K562 (cell line): ENCODE data around the gene STUB1. TPM values are rescaled to one million over a fixed set of nuclear protein-coding genes. Genes with fewer than 3 reads are reported as not detected.

Experiments used
- ARID4B ChIP-seq: sonication (generic); formaldehyde crosslinking; IDR thresholded peaks from 2 replicates; pipeline ENCODE4 v1.8.0; 2022; ENCODE audit warnings: mild to moderate bottlenecking, missing genetic modification reagents
- CC2D1A ChIP-seq: fragments of 450-650 bp; IDR thresholded peaks from 2 replicates; pipeline ENCODE4 v1.6.1; 2017; ENCODE audit warnings: mild to moderate bottlenecking
- CCAR2 ChIP-seq: fragments of 200-400 bp; formaldehyde crosslinking; IDR thresholded peaks from 2 replicates; pipeline ENCODE4 v1.6.1; 2017; ENCODE audit warnings: mild to moderate bottlenecking, low read depth, low read length
- GATA2 ChIP-seq: sonication (generic); formaldehyde crosslinking; IDR thresholded peaks from 2 replicates; pipeline ENCODE4 v1.4.0; 2020; ENCODE audit warnings: mild to moderate bottlenecking, missing genetic modification reagents
- GMEB1 ChIP-seq: fragments of 250-450 bp; sonication (Bioruptor Pico); IDR thresholded peaks from 2 replicates; pipeline ENCODE4 v1.4.0; 2020; ENCODE audit warnings: mild to moderate bottlenecking
- MECOM ChIP-seq: fragments of 250-450 bp; sonication (Bioruptor Pico); IDR thresholded peaks from 2 replicates; pipeline ENCODE4 v1.8.0; 2022; ENCODE audit warnings: inconsistent platforms
- NFYB ChIP-seq: IDR thresholded peaks from 2 replicates; pipeline ENCODE4 v1.6.1; 2011; ENCODE audit warnings: mild to moderate bottlenecking, moderate library complexity; ENCODE audit not compliant: insufficient read length; ENCODE audit errors: extremely low read depth
- NR1H2 ChIP-seq: sonication (generic); formaldehyde crosslinking; IDR thresholded peaks from 2 replicates; pipeline ENCODE4 v1.4.0; 2020; ENCODE audit warnings: mild to moderate bottlenecking, missing genetic modification reagents
- PCBP2 ChIP-seq: fragments of 200-400 bp; formaldehyde crosslinking; IDR thresholded peaks from 2 replicates; pipeline ENCODE4 v1.6.1; 2018; ENCODE audit warnings: low read length, low read depth, mild to moderate bottlenecking, moderate library complexity; ENCODE audit not compliant: poor library complexity, severe bottlenecking
- POLR2B ChIP-seq: fragments of 450-650 bp; IDR thresholded peaks from 2 replicates; pipeline ENCODE4 v1.6.1; 2018; ENCODE audit warnings: low read depth; ENCODE audit not compliant: partially characterized antibody
- SIX5 ChIP-seq, 2 experiments: IDR thresholded peaks; 2 replicates each; pipeline ENCODE4 v1.6.1; 2011; ENCODE audit warnings: low read length in 2 of 2, borderline replicate concordance in 1 of 2, low read depth in 1 of 2, mild to moderate bottlenecking in 1 of 2, moderate library complexity in 1 of 2; ENCODE audit not compliant: insufficient read depth in 1 of 2
- SMC3 ChIP-seq: conservative IDR thresholded peaks from 2 replicates; pipeline ENCODE4 v1.6.1; 2011; ENCODE audit warnings: low read depth, low read length, improper control_type of control experiment; ENCODE audit not compliant: insufficient read depth
- SOX6 ChIP-seq: fragments of 450-650 bp; IDR thresholded peaks from 2 replicates; pipeline ENCODE4 v1.6.1; 2014; ENCODE audit warnings: mild to moderate bottlenecking
- ZNF263 ChIP-seq: sonication (generic); formaldehyde crosslinking; IDR thresholded peaks from 2 replicates; pipeline ENCODE4 v1.8.0; 2022; ENCODE audit warnings: mild to moderate bottlenecking, missing genetic modification reagents, borderline replicate concordance
- ZNF707 ChIP-seq: fragments of 250-450 bp; sonication (Bioruptor Pico); conservative IDR thresholded peaks from 2 replicates; pipeline ENCODE4 v1.8.0; 2022; ENCODE audit warnings: inconsistent platforms, mild to moderate bottlenecking, moderate library complexity
- polyA plus RNA-seq, 8 experiments: library from polyadenylated mRNA; depleted of rRNA in 4 of 8; stranded (reverse) in 5 of 8; unstranded in 3 of 8; fragments of >200 nt; fragmentation: Nextera tagmentation in 2 of 8; fragmentation: Illumina TruSeq in 1 of 8; extraction: Ambion mirVana in 2 of 8; extraction: Trizol in 1 of 8; gene quantifications; 2 replicates each; pipeline versions ENCODE4 v1.2.1 to v1.2.3, GENCODE V29; 2011 to 2014; ENCODE audit warnings: inconsistent platforms in 1 of 8, missing spikeins in 1 of 8
- total RNA-seq, 7 experiments: library from RNA; depleted of rRNA in 6 of 7; stranded (reverse); fragments of >200 nt in 6 of 7; fragmentation: Illumina TruSeq in 2 of 7; extraction: Trizol in 2 of 7; gene quantifications; 2 replicates each; pipeline versions ENCODE4 v1.2.1 to v1.2.3, GENCODE V29; 2011 to 2021; ENCODE audit warnings: low replicate concordance in 1 of 7
- TF ChIP-seq, protein P1 (sequence below): fragments of 450-650 bp; formaldehyde crosslinking; IDR thresholded peaks from 2 replicates; pipeline ENCODE4 v1.4.0; 2022; ENCODE audit warnings: missing genetic modification characterization
- TF ChIP-seq, protein P2 (sequence below): sonication (generic); formaldehyde crosslinking; IDR thresholded peaks from 2 replicates; pipeline ENCODE4 v1.9.0; 2022; ENCODE audit warnings: mild to moderate bottlenecking, missing genetic modification reagents
- TF ChIP-seq, protein P3 (sequence below): fragments of 450-650 bp; IDR thresholded peaks from 2 replicates; pipeline ENCODE4 v1.6.1; 2014; ENCODE audit warnings: low read depth, mild to moderate bottlenecking, moderate library complexity, borderline replicate concordance

The STUB1 gene
- total and polyA plus RNA-seq, 9 of the 15 experiments (the other 6 are each of a cell fraction or from before 2014, with no cell fraction given) = 10.6 to 251 (median 152) TPM

DNA sequence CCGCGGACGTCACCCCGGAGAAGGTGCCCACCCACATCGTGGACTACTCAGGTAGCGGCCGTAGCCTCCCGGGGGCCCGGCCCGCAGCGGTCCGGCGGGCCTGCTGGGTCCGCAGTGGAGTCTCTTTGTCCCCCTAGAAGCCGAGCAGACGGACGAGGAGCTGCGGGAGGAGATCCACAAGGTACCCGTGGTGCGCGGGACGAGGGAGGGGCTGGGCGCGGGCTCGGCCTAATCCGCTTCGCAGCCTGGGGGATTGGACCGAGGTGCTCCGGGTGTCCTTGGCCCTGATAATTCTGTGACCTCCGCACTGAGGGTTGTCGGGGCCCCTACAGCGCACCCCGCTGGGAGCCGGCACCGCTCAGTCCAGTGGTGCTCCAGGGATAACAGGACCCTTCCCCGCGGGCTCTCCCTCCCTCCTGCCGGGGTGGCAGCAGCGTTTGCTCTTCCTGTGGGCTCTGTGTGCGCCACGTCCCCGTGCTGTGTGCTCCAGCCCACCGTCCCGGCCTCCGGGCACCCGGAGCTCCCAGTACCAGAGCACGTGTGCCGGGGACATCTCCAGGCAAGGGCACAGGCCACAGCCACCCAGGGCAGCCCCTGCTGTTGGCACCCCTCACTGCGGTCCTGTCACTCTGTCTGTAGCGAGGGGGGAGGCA is 11.6 kb upstream of the STUB1 start (continued):
- TF ChIP-seq PCBP2 (no peak), SMC3 (no peak), SOX6 (no peak), CC2D1A (no peak), GATA2 (CRISPR knock-in tag) (no peak), NFYB (no peak), MECOM (CRISPR knock-in tag) (no peak), NR1H2 (no peak), ZNF707 (CRISPR knock-in tag) (no peak), POLR2B (no peak), SIX5 (IDR thresholded peaks at IDR 0.05; ENCODE audit: borderline replicate concordance in 1 of 2, insufficient read depth in 1 of 2, low read depth in 1 of 2, low read length in 2 of 2) (no peak), GMEB1 (CRISPR knock-in tag) (no peak), ARID4B (0 out of 2 replicates have a peak, but pooled peaks have one; percentile 29), CCAR2 (no peak), ZNF263 (peak; percentile 61; the same call in 1 of the 2 replicates)
- TF ChIP-seq, protein P1, sequence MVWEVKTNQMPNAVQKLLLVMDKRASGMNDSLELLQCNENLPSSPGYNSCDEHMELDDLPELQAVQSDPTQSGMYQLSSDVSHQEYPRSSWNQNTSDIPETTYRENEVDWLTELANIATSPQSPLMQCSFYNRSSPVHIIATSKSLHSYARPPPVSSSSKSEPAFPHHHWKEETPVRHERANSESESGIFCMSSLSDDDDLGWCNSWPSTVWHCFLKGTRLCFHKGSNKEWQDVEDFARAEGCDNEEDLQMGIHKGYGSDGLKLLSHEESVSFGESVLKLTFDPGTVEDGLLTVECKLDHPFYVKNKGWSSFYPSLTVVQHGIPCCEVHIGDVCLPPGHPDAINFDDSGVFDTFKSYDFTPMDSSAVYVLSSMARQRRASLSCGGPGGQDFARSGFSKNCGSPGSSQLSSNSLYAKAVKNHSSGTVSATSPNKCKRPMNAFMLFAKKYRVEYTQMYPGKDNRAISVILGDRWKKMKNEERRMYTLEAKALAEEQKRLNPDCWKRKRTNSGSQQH (CRISPR knock-in tag) = no peak
- TF ChIP-seq, protein P2, sequence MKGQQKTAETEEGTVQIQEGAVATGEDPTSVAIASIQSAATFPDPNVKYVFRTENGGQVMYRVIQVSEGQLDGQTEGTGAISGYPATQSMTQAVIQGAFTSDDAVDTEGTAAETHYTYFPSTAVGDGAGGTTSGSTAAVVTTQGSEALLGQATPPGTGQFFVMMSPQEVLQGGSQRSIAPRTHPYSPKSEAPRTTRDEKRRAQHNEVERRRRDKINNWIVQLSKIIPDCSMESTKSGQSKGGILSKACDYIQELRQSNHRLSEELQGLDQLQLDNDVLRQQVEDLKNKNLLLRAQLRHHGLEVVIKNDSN (CRISPR knock-in tag) = no peak
- TF ChIP-seq, protein P3, sequence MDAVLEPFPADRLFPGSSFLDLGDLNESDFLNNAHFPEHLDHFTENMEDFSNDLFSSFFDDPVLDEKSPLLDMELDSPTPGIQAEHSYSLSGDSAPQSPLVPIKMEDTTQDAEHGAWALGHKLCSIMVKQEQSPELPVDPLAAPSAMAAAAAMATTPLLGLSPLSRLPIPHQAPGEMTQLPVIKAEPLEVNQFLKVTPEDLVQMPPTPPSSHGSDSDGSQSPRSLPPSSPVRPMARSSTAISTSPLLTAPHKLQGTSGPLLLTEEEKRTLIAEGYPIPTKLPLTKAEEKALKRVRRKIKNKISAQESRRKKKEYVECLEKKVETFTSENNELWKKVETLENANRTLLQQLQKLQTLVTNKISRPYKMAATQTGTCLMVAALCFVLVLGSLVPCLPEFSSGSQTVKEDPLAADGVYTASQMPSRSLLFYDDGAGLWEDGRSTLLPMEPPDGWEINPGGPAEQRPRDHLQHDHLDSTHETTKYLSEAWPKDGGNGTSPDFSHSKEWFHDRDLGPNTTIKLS = no peak
